Measurements from ENCODE around the gene IL3.

DNA sequence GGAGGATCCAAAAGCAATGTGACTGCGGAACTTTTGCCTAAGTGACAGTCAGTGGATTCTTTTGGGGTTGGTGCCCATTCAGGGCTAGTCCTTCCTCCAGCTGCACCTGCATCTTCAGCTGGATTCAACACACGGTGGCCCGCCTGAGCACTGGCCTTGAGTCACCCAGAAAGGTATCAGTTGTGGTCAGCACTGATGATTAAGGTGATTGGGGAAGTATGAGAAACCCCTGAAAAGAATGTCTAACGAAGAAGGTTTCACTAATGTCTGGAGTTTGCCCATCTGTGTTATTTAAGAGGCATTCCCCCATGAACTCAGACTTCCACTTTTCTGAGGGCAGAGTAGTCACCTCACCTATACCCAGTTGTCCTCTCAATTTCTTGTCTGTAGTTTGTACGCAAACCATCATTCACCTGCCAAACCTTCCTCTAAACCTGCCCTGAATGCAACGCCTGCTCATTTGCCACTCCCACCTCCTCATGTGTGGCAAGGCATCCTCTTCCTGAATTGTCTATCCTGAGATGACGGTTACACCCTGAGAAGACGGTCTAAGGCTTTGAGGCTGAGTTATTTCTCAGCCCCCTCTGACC, 40.3 kb downstream of the IL3 start:
- TF ChIP-seq, protein P1, sequence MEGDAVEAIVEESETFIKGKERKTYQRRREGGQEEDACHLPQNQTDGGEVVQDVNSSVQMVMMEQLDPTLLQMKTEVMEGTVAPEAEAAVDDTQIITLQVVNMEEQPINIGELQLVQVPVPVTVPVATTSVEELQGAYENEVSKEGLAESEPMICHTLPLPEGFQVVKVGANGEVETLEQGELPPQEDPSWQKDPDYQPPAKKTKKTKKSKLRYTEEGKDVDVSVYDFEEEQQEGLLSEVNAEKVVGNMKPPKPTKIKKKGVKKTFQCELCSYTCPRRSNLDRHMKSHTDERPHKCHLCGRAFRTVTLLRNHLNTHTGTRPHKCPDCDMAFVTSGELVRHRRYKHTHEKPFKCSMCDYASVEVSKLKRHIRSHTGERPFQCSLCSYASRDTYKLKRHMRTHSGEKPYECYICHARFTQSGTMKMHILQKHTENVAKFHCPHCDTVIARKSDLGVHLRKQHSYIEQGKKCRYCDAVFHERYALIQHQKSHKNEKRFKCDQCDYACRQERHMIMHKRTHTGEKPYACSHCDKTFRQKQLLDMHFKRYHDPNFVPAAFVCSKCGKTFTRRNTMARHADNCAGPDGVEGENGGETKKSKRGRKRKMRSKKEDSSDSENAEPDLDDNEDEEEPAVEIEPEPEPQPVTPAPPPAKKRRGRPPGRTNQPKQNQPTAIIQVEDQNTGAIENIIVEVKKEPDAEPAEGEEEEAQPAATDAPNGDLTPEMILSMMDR (IDR thresholded peaks at IDR 0.05) = no peak
- TF ChIP-seq POLR2A (IDR thresholded peaks at IDR 0.05) = no peak

All from thyroid gland (tissue), 4 donors.